HG02759 (cell line): ENCODE measurements around the gene ARHGAP25.
"Not testable (repeated sequence)": the region's sequence is repeated elsewhere in the genome, so short reads cannot be mapped to it uniquely, and the experiment has no call there.

Source experiments
- ATAC-seq: cut with Tn5 transposase; IDR thresholded peaks from one replicate; pipeline ENCODE4 v1.9.1; 2021; ENCODE audit warnings: mild to moderate bottlenecking, moderate library complexity; ENCODE audit not compliant: unreplicated experiment

Gene ARHGAP25

GRCh38 chr2:68792751-68793150, 58.1 kb downstream of the ARHGAP25 start:
- no peak for ATAC-seq

DNA sequence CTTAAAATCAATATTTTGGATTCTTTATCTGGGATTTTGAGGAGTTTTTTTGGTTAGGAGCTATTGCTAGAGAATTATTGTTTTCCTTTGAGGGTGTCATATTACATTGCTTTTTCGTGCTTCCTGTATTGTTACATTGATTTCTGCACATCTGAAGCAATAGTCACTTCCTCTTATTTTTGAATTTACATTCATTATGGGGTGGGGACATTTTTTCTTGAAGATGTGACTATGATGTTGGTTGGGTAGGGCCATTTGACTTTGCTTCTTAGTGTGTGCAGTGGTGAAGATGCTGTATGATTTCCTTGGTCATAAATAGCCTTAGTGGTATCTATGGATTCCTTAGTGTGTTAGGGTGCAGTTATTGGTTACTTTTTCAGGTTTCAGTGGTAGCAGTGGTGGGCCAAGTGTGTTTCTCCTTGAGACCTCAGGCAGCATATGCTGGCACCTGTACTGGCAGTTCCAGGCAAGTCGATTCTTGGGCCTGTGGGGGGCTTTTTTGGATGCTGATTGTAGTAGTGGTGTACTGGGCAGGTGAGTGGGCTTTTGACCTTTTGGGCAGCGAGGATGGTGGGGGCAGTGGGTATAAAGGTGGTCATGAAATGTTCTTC, 61.8 kb downstream of the ARHGAP25 start:
- ATAC-seq = no peak

DNA sequence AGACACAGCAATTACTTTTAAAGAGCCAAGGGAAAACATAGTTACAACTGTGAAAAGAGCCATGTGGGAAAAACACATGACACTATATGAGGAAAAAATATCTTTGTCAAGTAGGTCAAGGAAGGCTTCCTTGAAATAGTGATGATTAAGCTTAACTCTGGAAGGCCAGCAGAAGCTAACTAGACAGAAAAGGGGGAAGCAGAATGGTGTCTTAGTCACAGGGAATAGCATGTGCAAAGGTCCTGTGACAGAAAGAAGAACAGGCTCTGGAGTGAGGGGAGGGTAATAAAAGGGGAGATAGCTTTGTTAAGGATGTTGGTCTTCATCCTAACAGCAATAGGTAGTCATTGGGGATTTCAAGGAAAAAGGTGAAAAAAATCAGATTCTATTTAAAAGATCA, 64.0 kb downstream of the ARHGAP25 start:
- no peak for ATAC-seq

GRCh38 chr2:68799140-68800026, 64.8 kb downstream of the ARHGAP25 start:
- no peak for ATAC-seq

DNA sequence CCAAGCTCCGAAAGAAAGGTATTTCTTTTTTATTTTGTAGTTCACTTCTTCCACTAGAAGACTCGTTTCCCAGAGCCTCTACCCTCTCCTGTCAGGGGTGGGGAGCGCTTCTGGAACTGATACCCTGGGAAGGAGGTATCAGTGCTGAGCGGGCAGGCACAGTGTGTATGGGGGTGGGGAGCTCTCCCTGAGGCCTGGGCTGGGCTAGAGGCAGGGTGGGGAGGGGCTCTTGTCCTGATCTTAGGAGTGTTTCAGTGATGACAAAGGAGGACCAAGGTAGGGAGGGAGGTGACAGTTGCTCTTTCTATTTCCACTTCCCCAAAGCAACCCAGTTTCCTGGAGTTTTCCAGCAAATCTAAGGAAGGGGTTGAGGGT, 65.4 kb downstream of the ARHGAP25 start:
- ATAC-seq = no peak

DNA sequence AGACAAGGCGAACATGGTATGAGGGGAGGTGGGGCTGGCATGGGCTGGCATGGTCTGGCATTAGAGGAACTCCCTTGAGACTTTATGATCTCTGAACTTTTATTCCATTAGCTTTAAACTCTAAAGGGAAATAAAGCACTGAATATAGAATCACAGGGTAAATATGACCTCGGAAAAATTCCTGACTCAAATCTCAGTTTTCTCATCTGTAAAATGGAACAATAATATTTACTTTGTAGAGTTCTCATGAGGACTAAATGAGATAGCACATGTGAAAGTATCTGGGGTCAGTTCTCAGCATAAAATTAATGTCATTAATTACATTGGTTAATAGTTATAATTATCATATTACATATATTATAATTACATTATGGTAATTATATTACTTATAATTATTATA, 65.9 kb downstream of the ARHGAP25 start:
- ATAC-seq = no peak

- not testable (repeated sequence) for ATAC-seq
Observed at GRCh38 chr2:68802161-68802560, 67.5 kb downstream of the ARHGAP25 start.

DNA sequence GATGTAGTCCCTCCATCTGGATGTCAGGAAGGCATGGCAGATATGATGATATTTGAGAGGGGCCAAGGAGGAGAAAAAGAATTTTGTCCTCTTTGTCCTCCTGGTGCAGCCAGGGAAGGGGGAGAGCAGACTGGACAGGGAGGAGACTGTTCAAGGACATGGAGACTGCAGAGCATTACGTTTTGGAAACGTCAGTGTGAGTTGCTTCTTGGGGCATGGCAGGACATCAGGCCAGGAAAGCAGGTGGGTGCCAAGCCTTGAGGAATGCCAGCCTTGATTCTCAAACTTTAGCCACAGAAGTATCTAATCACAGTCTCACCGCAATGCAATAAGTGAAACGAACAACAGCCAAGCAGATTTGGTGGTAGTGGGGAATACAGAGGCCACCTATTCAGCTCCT, 70.4 kb downstream of the ARHGAP25 start:
- no peak for ATAC-seq

- ATAC-seq = no peak
Observed at GRCh38 chr2:68806511-68807109, 72.0 kb downstream of the ARHGAP25 start.

GRCh38 chr2:68807821-68808266, 73.2 kb downstream of the ARHGAP25 start:
- no peak for ATAC-seq

GRCh38 chr2:68809324-68810240, 75.0 kb downstream of the ARHGAP25 start:
- no peak for ATAC-seq

GRCh38 chr2:68811364-68811763, 76.8 kb downstream of the ARHGAP25 start:
- ATAC-seq = no peak

DNA sequence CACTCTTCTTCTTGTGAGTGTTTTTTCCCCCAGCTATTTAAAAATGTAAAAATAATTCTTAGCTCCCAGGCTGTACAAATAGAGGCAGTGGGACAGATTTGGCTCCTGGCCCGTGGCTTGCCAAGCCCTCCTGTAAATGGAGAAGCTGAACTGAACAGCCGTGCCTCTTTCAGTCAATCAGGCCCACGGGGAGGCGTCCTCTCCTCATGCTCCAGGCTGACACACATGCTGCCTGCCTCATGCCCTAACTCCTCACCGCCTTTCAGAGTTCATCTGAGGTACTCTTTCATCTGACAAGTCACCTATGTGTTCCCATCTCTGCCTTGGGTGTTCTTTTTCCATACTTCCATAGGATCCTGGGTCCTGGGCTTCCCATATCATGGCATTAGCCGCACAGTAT, 77.6 kb downstream of the ARHGAP25 start:
- no peak for ATAC-seq

DNA sequence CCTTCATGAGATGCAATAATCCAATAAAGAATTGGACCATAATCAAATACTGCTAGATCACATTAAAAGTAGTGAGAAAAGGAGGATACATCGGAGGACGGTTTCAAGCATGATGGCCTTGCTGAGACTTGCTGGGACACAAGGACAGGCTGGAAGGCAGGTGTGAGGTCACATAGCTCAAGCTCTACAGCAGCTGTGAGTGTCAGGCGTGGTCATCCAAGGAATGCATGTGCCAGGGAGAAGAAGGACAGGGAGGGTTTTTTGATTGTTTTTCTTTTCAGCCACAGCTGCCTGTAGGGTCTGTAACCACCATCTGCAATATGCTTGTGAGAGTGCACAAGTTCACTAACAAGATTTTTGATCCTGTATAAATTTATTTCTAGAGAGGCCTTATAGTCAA, 79.0 kb downstream of the ARHGAP25 start:
- ATAC-seq = no peak

GRCh38 chr2:68817306-68817705, 82.7 kb downstream of the ARHGAP25 start:
- no peak for ATAC-seq

GRCh38 chr2:68819556-68819955, 84.9 kb downstream of the ARHGAP25 start:
- ATAC-seq = no peak

DNA sequence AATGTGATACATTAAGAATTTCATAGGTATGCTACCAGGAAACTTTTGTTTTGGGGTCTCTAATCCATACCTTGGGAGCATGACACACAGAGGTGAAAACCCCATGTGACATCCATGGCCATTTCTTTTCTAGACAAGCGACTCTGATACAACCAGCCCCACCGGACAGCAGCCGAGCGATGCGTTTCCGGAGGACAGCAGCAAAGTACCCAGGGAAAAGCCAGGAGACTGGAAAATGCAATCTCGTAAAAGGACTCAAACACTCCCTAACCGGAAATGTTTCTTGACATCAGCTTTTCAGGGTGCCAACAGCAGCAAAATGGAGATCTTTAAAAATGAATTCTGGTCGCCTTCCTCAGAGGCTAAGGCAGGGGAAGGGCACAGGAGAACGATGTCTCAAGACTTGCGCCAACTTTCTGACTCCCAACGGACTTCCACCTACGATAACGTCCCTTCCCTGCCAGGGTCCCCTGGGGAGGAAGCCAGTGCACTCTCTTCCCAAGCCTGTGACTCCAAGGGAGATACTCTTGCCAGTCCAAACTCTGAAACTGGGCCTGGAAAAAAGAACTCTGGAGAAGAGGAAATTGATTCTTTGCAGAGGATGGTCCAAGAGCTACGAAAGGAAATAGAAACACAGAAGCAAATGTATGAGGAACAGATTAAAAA, 87.7 kb downstream of the ARHGAP25 start:
- ATAC-seq = no peak

DNA sequence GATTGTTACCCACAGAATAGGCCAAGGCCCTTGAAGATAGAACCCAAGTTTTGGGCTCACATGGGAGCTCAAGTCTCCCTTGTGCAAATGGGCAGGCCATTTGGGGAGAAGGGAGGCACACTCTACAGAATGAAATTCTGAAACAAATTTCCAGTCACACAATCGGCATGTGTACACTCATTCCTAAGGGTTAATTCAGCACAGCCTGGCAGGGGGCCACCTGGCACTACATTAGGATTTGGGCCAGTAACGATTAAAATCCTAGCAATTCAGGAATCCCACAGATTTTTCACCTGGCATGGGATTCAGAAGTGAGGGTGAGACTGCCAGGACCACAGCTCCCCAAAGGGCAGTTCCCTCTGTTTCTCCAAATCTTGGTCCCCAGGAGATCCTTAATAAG, 90.2 kb downstream of the ARHGAP25 start:
- ATAC-seq = no peak

DNA sequence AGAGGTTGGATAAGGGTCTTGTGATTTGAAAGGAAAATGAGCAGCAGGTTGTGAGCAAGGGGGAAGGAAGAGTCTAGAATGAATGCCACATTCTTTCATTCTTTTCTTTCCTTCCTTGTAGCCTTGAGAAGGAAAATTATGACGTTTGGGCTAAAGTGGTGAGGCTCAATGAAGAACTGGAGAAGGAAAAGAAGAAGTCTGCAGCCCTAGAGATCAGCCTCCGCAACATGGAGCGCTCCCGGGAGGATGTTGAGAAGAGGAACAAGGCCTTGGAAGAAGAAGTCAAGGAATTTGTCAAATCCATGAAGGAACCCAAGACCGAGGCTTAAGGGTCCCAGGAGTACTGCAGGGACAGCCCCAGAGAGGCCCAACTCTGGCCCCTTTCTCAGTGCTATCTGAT, 91.3 kb downstream of the ARHGAP25 start:
- ATAC-seq = no peak

DNA sequence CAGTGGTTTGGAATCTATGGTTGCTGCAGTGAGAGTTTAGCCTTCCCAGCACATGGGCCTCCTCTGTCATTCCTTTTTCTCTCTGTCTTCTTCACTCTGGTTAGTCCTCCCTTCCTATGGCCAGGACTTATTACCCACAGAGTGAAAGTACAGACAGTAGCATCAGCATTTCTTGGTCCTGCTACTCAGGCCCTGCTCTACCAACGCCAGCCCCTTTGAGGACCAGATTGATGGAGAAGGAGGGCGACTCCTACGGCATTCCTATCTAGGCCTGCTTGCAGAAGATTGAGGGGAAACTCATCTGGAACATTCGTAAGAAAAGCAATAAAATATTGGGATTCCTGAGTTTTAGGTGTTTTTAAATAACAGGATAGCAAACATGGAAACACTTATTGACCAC, 93.1 kb downstream of the ARHGAP25 start:
- no peak for ATAC-seq
